OCI-LY1 (cell line): ENCODE results near the gene ACTG2.
A peak's percentile ranks its signal among the peaks of the same experiment; 100 is the strongest.

ENCODE experiments used
- CTCF ChIP-seq: fragments of 200-600 bp; sonication (generic), shearing (Covaris generic); IDR thresholded peaks from 2 replicates; pipeline ENCODE4 v1.5.1; 2017; ENCODE audit warnings: mild to moderate bottlenecking, antibody characterized with exemption, low read length, moderate library complexity, mixed read lengths
- EZH2 ChIP-seq: fragments of 200-600 bp; sonication (generic), shearing (Covaris generic); IDR thresholded peaks from 2 replicates; pipeline ENCODE4 v1.8.0; 2017; ENCODE audit warnings: borderline replicate concordance, mixed run types, mild to moderate bottlenecking, antibody characterized with exemption, low read length, moderate library complexity, mixed read lengths

- no peak for TF ChIP-seq EZH2
- TF ChIP-seq CTCF: peak; percentile 29; the same call in 1 of the 2 replicates
Observed at GRCh38 chr2:73920577-73921545, 28.1 kb downstream of the ACTG2 start.
